MM.1S (cell line): ENCODE measurements around the gene THUMPD3.

Experiments used
- EZH2 ChIP-seq: fragments of 300-600 bp; sonication (generic); optimal IDR thresholded peaks from 2 replicates; pipeline ENCODE3; 2017; ENCODE audit warnings: low read depth, mild to moderate bottlenecking, antibody characterized with exemption, low read length, mixed read lengths
- TF ChIP-seq, protein P1 (sequence below): fragments of 300-600 bp; sonication (generic); IDR thresholded peaks from 2 replicates; pipeline ENCODE4 v1.5.1; 2016; ENCODE audit warnings: antibody characterized with exemption, low read length, mixed read lengths

DNA sequence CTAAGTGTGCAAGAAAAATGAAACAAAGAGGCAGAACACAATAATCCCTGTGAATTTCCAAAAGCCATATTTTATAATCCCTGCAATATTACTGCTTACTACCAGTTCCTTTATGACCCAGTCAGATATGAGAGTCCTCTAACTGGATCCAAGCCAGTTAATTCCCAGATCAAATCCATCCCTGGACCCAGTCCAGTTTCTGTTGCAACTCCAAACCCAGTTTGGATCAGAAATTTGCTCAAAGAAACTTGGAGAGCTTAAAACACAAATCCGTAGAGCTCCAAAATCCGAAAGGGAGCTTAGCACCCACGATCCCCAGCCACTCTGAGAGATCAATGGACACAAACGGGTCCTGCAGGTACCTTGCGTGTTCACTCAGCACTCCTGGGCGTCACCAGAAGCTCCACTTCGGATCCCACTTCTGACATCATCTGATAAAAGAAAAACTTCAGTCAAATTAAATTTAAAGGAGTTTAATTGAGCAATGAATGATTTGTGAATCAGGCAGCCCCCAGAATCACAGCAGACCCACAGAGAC, 32.6 kb upstream of the THUMPD3 start:
- TF ChIP-seq, protein P1, sequence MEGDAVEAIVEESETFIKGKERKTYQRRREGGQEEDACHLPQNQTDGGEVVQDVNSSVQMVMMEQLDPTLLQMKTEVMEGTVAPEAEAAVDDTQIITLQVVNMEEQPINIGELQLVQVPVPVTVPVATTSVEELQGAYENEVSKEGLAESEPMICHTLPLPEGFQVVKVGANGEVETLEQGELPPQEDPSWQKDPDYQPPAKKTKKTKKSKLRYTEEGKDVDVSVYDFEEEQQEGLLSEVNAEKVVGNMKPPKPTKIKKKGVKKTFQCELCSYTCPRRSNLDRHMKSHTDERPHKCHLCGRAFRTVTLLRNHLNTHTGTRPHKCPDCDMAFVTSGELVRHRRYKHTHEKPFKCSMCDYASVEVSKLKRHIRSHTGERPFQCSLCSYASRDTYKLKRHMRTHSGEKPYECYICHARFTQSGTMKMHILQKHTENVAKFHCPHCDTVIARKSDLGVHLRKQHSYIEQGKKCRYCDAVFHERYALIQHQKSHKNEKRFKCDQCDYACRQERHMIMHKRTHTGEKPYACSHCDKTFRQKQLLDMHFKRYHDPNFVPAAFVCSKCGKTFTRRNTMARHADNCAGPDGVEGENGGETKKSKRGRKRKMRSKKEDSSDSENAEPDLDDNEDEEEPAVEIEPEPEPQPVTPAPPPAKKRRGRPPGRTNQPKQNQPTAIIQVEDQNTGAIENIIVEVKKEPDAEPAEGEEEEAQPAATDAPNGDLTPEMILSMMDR: no peak
- TF ChIP-seq EZH2: no peak
